HG03039 (cell line): ENCODE results near the gene CD40LG.

ENCODE experiments used
- ATAC-seq: cut with Tn5 transposase; IDR thresholded peaks from one replicate; pipeline ENCODE4 v1.9.1; 2021; ENCODE audit warnings: mild to moderate bottlenecking, moderate library complexity; ENCODE audit not compliant: unreplicated experiment

CD40LG gene

GRCh38 chrX:136646602-136647239, 1.2 kb upstream of the CD40LG start:
- ATAC-seq = no peak

DNA sequence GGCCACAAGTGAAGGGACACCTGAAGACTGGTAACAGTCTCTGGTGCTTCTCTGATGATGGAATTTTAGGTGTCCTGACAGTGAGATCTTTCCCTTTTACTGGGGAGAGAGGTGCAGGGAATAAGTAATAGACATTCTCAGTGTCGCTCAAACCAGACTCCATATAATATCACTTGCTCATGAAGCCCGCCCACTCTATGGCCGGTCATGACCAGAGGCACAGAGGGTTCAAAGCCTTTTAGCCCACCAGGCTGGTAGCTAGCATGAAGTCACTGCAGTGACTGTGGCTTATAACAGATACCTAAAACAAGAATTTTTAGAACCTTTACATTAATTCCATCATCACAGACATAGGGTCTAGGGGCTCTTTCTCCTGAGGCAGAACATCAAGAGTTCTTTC, 2.9 kb downstream of the CD40LG start:
- no peak for ATAC-seq

DNA sequence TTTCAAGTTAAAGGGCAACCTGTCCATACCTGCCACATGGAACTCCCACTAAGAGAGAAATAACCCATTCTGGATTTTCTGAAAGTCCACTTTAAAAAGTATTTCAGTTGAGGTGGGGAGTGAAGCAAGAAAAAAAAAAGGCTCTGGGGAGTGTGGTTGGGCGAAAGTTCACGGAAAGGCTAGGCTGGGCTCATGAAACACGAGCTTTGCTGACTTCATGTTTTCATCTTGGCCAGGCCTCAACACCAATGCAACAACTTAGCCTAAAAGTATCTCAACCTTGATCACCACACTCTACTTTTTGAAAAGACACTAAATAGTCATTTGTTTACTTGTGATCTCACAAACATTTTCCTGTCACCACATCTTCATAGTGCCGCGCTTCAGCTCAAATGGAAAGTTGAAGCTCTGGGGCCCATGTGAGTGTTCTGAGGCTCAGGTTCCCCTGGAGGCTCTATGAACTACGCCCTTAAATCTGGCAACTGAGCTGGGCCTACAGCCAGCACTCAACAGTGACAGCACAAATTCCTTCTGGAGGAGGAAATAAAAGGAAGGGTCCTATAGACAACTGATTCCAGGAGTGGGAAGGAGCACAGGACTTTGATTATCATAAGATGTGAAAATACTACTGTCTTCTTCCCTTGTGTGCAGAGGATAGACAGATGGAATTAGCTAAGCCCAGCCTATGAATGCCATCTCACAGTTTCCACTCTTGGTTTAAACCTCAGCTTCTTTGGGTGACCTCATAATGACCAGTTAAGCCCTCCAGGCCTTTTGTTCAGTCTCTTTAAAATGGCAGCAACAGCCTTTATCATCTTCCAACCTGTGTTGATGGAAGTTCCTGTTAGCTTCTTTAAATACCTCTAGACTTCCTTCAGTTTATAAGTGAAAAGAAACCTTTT, 5.1 kb downstream of the CD40LG start:
- no peak for ATAC-seq

DNA sequence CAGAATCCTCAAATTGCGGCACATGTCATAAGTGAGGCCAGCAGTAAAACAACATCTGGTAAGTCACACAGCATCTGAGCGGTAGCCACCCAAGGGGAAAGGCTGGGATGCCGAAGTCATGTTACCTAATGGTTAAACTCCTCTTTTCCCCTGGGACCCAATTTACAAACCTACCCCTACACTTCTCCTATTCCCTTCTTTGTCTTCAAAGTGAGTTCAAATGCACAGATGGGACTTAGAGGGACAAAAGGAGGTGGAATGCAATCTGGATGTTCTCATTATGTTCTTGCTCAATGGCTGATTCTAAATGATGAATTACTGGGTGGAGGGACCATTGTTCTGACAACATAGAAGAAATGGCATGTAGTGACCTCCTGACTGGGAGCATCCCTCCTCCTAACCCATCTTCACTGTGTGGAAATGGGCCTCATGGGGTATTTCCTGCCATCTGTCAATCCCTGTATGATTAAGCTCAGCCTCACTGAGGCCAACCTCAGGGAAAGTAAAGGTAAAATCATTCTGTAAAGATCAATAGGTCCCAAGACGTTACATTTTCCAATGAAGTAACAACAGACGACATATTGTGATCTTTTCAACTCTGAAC, 8.5 kb downstream of the CD40LG start:
- no peak for ATAC-seq

- ATAC-seq = no peak
These were observed 10.2 kb downstream of the CD40LG start for GRCh38 chrX:136658151-136658550.

GRCh38 chrX:136659174-136659573, 11.2 kb downstream of the CD40LG start:
- ATAC-seq = no peak

GRCh38 chrX:136660896-136661295, 12.9 kb downstream of the CD40LG start:
- ATAC-seq = no peak

GRCh38 chrX:136662104-136662503, 14.1 kb downstream of the CD40LG start:
- no peak for ATAC-seq

- no peak for ATAC-seq
These were observed 15.0 kb downstream of the CD40LG start for GRCh38 chrX:136662976-136663375.

GRCh38 chrX:136665258-136665900, 17.4 kb downstream of the CD40LG start:
- peak; percentile 60 for ATAC-seq

DNA sequence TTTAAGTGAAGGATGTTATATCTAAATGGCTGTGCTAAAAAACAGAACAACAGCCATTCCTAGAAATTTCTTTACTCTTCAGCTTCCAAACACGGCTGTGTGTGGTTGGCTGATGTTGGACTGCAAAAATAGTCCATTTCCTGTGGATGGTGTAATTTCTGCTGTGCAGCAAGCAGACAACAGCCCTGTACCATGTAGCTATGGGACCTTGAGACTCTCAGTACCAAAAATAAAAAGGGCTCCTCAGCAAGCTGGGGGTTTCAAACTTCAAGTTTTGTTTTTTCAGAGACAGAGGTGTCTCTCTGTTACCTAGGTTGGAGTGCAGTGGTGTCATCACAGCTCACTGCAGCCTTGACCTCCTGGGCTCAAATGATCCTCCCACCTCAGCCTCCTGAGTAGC, 18.1 kb downstream of the CD40LG start:
- ATAC-seq = no peak

DNA sequence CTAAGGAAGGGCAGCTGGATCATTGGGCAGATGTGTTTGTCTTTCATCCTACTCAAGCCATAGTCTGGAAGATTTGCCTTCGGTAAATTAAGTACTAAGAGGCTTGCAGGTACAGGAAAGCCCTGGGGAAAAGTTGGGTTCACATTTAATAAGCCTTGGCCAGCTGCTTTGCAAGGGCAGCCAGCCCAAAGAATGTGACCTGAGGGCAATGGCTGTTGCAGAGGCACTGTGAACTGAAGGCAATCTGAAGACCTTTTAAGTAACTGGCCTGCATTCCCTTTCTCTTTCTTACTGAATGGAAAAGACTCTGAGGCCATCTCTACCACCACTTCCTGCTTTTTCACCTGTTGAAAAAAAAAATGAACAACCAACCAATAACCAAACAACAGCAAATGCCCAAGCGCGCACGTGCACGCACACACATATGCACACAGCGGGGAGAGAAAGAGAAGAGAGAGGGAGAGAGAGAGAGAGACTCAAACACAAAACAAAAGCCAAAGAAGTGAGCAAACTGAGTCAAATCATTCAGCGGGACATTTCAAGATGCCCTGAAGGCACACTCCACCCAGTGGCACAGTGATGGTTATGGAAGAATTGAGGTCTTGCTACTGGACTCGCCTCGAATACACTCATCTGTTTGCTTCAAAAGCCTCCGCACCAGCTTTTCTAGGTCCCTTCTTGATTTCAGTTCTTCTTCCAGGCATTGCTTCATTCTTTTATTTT, 19.6 kb downstream of the CD40LG start:
- ATAC-seq = no peak

- no peak for ATAC-seq
These were observed 23.1 kb downstream of the CD40LG start for GRCh38 chrX:136671006-136671610.

DNA sequence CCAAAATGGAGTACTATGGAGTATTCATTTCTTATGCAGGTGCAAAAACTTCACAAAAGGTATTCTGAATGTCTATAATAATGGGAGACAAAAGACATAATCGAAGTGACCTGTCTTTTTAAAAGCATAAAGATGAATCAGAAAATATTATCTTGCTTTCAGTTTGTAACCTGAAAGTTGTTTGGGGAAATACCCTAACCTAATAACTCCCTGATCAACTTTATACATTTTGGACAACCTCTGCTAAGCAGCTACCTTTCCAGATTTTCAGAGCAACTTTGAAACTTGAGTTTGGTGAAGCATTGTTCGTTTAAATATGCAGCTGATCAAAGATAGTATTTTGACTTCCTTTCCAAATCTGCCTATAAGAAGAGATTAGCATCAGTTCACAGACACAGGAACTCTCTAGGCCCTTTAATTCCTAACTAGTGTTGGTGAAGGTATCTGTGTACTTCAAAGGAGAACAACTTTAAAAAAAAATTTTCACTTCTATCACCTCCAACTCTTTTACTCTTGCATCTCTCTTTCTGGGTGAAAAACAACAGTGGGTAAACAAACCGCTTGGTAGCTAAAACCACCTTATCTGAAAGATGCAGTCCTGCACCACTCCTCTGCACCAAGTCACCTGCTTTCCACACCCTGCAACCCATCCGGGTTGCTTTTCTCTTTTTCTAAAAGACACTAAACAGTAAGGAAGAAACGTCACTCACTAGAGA, 26.5 kb downstream of the CD40LG start:
- ATAC-seq = peak; percentile 22

DNA sequence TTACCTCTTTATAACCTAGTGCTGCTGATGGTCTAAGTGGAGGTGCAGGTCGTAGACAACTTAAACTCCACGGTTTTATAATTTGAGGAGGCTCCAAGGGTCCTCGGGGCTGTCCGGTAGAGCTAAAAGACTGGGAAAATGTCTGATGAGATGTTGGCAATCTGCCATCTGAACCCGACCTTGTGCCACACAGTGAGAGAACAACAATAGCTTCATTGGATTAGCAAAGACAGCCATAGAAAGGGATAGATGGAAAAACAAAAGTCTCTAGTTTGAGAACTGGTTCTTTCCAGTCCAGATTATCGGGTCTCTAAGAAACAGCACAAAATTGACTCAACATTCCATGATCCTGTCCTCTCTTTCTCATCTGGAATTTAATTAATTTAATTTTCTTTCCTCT, 31.6 kb downstream of the CD40LG start:
- ATAC-seq = no peak

DNA sequence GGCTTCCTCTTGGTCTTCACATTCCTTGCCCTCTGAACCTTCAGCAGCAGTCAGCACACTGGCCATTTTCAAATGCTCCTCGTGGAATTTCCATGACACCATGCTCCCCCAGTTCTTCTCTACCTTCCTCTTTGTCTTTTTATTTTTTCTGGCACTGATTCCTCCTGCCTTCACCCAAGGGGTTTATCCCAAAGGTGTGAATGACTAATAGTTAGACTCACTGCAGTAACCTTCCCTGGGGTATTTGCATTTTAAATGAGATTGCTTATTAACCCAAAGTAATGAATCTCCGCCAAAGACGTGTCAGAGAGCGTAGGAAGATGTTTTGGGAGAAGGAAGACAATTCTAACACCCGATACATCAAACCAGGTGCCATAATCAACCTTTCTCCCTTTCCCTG, 36.2 kb downstream of the CD40LG start:
- ATAC-seq = no peak

DNA sequence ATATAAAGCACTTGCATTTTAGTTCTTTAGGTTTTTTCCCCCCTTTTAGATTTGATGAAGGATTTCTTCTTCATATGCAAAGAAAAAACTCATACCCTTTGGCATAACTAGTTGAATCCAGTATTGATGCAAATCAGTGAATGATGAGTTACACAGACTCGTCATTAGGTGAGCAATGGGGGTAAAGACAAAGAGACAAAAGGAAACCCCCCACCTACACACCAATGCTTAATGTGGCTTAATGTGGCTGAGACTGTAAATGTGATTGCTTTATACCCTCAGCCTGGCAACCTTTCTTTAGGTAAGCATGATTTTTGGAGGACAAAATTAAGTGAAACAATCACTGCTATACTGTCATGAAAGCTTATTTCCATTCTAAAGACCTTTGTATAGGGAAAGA, 39.5 kb downstream of the CD40LG start:
- no peak for ATAC-seq

DNA sequence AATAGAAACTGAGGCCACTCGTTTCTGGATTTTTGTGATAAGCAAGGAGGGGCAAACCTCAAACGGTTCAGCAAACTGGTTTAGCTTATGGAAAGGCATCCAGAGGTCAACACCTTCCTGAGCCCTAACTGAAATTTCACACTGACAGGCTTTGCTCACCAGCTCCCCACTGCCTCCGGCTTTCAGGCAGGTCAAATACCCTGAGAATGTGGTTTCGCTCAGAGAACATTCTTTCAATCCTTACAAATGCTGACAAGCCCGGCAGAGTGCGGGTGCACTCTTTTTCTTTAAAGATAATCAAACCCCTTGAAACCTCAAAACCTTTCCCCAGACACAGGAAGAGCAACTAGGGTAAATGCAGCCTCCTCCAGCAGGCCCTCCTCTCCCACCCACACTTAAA, 41.5 kb downstream of the CD40LG start:
- no peak for ATAC-seq

- no peak for ATAC-seq
These were observed 43.3 kb downstream of the CD40LG start for GRCh38 chrX:136691028-136691809.
